Stimulated activated CD4-positive, alpha-beta T cell treated with anti-CD3 and anti-CD28 coated beads, Interleukin-1b, Interleukin-23, amount 100 ng/mL, for 48 hours (primary cell): ENCODE data around the gene PCDHB14.
"Not testable (repeated sequence)": the region's sequence is repeated elsewhere in the genome, so short reads cannot be mapped to it uniquely, and the experiment has no call there.

Source experiments
- DNase-seq: peaks from one replicate; pipeline ENCODE4 v3.0.0-alpha.2; 2020

The PCDHB14 gene

DNA sequence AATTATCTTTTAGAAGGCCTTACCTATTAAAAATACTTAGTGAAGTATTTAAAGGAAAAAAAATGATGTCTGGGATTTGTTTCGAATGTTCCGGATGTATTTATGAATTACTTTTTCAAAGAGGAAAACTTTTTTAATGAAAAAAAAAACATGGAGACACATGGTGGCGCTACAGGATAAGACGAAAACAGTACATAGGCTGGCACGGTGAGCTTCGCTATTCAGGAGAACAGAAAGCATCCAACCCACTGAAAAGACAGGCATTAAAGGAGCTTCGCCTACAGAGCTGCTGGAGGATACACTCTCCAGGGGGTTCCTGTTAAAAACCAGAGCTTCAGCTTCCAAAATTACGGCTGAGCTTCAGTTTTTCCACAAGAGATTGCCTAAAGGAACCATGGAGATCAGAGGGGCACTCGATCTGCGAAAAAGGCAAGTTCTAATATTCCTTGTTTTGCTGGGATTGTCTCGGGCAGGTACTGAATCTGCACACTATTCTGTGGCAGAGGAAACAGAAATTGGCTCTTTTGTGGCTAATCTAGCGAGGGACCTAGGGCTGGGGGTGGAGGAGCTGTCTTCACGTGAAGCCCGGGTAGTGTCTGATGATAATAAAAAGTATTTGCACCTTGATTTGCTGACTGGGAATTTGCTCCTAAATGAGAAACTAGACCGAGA is at the start of gene PCDHB14:
Gene PCDHB14 (plus strand): TSS at position 232 of the 672 bp plus-strand sequence. CDS start 163 bp downstream, at position 395.
- DNase-seq = no peak

DNA sequence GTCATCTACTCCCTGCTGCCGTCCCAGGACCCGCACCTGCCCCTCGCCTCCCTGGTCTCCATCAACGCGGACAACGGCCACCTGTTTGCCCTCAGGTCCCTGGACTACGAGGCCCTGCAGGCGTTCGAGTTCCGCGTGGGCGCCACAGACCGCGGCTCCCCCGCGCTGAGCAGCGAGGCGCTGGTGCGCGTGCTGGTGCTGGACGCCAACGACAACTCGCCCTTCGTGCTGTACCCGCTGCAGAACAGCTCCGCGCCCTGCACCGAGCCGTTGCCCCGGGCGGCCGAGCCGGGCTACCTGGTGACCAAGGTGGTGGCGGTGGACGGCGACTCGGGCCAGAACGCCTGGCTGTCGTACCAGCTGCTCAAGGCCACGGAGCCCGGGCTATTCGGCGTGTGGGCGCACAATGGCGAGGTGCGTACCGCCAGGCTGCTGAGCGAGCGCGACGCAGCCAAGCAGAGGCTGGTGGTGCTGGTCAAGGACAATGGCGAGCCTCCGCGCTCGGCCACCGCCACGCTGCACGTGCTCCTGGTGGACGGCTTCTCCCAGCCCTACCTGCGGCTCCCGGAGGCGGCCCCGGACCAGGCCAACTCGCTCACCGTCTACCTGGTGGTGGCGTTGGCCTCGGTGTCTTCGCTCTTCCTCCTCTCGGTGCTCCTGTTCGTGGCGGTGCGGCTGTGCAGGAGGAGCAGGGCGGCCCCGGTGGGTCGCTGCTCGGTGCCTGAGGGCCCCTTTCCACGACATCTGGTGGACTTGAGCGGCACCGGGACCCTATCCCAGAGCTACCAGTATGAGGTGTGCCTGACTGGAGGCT is 48.6 kb upstream of the PCDHB14 start:
- DNase-seq = not testable (repeated sequence)

DNA sequence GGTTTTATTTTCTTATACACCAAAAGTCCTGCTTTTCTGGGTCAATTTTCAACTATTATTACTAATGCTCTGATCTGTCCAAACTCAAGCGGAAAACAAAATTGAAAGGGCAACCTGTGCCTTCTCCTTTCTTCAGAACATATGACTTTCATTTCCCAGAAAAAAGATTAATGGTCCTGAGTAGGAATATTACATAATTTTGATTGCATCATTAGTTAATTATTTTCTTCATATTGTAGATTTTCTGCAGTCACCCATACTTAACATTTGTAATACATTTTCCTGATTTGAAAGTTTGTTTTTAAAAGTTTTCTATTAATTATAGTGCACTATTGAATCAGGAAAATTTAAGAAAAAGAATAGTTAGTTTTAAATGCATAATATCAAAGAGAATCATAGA is 47.2 kb upstream of the PCDHB14 start:
- DNase-seq = no peak

DNA sequence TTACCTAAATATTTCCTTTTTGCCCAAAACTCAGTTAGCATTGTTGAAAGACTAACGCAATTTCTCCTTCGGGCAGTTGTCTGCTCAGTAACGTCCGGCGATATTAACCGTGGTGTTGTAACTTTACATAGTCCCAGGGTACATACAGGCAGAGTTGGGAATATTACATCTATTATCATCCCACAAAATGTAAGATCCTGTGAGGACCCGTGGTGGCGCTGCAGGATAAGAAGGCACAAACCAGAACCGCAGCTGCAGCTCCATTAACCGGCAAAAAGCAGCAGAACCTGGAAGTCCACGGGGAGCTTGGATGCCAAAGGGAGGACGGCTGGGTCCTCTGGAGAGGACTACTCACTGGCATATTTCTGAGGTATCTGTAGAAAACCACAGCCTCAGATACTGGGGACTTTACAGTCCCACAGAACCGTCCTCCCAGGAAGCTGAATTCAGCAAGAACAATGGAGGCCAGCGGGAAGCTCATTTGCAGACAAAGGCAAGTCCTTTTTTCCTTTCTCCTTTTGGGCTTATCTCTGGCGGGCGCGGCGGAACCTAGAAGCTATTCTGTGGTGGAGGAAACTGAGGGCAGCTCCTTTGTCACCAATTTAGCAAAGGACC is 45.5 kb upstream of the PCDHB14 start, which contains the start of gene PCDHB8:
Gene PCDHB8 (plus strand): TSS at position 214 of the 615 bp plus-strand sequence. CDS start 245 bp downstream, at position 459.
- not testable (repeated sequence) for DNase-seq

DNA sequence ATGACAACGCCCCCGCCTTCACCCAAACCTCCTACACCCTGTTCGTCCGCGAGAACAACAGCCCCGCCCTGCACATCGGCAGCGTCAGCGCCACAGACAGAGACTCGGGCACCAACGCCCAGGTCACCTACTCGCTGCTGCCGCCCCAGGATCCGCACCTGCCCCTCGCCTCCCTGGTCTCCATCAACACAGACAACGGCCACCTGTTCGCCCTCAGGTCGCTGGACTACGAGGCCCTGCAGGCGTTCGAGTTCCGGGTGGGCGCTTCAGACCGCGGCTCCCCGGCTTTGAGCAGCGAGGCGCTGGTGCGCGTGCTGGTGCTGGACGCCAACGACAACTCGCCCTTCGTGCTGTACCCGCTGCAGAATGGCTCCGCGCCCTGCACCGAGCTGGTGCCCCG is 43.8 kb upstream of the PCDHB14 start:
- not testable (repeated sequence) for DNase-seq

DNA sequence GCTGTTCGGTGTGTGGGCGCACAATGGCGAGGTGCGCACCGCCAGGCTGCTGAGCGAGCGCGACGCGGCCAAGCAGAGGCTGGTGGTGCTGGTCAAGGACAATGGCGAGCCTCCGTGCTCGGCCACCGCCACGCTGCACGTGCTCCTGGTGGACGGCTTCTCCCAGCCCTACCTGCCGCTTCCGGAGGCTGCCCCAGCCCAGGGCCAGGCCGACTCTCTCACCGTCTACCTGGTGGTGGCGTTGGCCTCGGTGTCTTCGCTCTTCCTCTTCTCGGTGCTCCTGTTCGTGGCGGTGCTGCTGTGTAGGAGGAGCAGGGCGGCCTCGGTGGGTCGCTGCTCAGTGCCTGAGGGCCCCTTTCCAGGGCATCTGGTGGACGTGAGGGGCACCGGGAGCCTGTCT is 43.3 kb upstream of the PCDHB14 start:
- not testable (repeated sequence) for DNase-seq

DNA sequence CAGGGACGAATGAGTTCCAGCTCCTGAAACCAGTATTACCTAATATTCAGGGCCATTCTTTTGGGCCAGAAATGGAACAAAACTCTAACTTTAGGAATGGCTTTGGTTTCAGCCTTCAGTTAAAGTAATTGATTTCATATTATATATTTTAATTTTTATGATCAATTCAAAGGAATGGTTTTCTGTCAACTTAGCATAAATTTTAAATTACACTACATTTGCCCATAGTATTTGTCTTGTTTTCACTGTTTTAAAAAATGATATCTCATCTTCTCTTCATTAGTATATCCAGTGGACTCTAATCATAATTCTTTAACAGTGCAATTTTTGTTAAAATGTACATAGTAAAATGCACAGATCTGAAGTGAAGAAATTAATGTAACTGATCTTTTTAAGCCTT is 42.8 kb upstream of the PCDHB14 start:
- no peak for DNase-seq

DNA sequence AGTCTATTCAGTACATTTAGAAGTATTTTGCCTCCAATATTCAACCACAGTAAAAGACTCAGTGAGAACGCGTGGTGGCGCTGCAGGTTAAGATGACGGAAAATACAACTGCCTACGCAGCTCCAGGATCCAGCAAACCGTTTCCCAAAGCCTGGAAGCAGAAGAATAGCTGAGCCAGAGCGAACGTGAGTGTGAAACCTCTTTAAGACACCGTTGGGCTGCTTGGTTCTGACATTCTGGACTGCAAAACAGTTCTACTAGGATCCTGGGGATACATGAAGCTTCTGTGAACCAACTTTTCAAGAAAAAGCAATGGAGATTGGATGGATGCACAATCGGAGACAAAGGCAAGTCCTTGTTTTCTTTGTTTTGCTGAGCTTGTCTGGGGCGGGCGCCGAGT is 40.9 kb upstream of the PCDHB14 start, which contains the start of gene PCDHB16:
Gene PCDHB16 (plus strand): TSS at position 140 of the 400 bp plus-strand sequence. CDS start 173 bp downstream, at position 313.
- no peak for DNase-seq

DNA sequence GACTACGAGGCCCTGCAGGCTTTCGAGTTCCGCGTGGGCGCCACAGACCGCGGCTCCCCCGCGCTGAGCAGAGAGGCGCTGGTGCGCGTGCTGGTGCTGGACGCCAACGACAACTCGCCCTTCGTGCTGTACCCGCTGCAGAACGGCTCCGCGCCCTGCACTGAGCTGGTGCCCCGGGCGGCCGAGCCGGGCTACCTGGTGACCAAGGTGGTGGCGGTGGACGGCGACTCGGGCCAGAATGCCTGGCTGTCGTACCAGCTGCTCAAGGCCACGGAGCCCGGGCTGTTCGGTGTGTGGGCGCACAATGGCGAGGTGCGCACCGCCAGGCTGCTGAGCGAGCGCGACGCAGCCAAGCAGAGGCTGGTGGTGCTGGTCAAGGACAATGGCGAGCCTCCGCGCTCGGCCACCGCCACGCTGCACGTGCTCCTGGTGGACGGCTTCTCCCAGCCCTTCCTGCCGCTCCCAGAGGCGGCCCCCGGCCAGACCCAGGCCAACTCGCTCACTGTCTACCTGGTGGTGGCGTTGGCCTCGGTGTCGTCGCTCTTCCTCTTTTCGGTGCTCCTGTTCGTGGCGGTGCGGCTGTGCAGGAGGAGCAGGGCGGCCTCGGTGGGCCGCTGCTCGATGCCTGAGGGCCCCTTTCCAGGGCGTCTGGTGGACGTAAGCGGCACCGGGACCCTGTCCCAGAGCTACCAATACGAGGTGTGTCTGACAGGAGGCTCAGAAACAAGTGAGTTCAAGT is 38.9 kb upstream of the PCDHB14 start:
- not testable (repeated sequence) for DNase-seq

DNA sequence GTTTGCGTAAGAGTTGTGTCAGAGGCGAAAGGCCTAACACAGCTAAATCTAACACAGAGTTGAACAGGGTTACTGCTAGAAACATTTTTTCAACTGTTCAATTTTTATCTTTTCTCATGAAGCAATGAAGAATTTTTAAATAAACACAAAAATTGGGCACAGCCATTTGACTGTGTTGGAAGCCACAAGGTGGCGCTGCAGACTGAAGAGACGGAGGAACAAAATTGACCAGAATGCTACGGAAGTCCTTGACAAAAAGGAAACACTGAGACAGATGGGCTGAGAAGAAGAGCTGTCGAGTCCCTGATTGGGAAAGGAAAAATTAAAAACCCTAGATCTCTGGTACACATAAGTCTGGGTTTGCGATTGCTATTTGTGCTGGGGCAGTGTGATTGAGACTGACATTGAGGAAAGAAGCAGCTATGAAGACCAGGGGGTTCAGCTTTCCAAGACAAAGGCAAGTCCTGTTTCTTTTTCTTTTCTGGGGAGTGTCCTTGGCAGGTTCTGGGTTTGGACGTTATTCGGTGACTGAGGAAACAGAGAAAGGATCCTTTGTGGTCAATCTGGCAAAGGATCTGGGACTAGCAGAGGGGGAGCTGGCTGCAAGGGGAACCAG is 36.1 kb upstream of the PCDHB14 start, which contains the start of gene PCDHB9:
Gene PCDHB9 (plus strand): TSS at position 265 of the 616 bp plus-strand sequence. CDS start 158 bp downstream, at position 423.
- no peak for DNase-seq

DNA sequence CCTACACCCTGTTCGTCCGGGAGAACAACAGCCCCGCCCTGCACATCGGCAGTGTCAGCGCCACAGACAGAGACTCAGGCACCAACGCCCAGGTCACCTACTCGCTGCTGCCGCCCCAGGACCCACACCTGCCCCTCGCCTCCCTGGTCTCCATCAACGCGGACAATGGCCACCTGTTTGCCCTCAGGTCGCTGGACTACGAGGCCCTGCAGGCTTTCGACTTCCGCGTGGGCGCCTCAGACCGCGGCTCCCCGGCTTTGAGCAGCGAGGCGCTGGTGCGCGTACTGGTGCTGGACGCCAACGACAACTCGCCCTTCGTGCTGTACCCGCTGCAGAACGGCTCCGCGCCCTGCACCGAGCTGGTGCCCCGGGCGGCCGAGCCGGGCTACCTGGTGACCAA is 34.5 kb upstream of the PCDHB14 start:
- not testable (repeated sequence) for DNase-seq

DNA sequence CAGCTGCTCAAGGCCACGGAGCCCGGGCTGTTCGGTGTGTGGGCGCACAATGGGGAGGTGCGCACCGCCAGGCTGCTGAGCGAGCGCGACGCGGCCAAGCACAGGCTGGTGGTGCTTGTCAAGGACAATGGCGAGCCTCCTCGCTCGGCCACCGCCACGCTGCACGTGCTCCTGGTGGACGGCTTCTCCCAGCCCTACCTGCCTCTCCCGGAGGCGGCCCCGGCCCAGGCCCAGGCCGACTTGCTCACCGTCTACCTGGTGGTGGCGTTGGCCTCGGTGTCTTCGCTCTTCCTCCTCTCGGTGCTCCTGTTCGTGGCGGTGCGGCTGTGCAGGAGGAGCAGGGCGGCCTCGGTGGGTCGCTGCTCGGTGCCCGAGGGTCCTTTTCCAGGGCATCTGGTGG is 34.0 kb upstream of the PCDHB14 start:
- not testable (repeated sequence) for DNase-seq

DNA sequence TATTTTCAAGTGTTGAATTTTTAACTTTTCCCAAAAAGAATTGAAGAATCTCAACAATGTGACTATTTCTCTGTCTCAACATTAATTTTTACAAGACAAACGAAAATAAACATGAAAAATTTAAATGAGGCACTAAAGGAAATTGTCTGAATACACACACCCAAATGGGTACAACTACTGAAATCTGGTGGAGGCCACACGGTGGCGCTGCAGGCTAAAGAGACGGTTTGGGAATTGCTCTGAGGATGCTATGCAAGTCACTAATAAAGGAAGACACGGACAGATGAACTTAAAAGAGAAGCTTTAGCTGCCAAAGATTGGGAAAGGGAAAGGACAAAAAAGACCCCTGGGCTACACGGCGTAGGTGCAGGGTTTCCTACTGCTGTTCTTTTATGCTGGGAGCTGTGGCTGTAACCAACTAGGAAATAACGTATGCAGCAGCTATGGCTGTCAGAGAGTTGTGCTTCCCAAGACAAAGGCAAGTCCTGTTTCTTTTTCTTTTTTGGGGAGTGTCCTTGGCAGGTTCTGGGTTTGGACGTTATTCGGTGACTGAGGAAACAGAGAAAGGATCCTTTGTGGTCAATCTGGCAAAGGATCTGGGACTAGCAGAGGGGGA is 30.9 kb upstream of the PCDHB14 start, which contains the start of gene PCDHB10:
Gene PCDHB10 (plus strand): TSS at position 244 of the 616 bp plus-strand sequence. CDS start 200 bp downstream, at position 444.
- peak; percentile 17 for DNase-seq

DNA sequence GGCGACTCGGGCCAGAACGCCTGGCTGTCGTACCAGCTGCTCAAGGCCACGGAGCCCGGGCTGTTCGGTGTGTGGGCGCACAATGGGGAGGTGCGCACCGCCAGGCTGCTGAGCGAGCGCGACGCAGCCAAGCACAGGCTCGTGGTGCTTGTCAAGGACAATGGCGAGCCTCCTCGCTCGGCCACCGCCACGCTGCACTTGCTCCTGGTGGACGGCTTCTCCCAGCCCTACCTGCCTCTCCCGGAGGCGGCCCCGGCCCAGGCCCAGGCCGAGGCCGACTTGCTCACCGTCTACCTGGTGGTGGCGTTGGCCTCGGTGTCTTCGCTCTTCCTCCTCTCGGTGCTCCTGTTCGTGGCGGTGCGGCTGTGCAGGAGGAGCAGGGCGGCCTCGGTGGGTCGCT is 28.8 kb upstream of the PCDHB14 start:
- DNase-seq = not testable (repeated sequence)

DNA sequence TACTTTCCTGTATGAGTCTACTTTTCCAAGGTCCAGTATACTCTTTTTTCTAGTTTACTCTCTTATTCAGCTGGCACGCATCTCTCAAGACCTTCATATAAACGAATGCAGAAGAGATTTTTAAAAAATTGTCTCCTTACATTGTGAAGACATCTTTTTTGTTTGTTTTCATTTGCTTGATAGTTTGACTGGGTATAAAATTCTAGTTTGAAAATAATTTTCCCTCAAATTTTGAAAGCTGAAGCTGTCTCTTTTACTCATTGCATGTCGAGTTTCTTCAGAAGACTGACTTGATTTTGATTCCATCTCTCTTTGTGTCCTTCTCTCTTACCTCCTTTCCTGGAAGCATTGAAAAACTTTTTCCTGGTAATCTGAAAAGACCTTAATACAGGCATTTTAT is 26.8 kb upstream of the PCDHB14 start:
- DNase-seq = no peak

DNA sequence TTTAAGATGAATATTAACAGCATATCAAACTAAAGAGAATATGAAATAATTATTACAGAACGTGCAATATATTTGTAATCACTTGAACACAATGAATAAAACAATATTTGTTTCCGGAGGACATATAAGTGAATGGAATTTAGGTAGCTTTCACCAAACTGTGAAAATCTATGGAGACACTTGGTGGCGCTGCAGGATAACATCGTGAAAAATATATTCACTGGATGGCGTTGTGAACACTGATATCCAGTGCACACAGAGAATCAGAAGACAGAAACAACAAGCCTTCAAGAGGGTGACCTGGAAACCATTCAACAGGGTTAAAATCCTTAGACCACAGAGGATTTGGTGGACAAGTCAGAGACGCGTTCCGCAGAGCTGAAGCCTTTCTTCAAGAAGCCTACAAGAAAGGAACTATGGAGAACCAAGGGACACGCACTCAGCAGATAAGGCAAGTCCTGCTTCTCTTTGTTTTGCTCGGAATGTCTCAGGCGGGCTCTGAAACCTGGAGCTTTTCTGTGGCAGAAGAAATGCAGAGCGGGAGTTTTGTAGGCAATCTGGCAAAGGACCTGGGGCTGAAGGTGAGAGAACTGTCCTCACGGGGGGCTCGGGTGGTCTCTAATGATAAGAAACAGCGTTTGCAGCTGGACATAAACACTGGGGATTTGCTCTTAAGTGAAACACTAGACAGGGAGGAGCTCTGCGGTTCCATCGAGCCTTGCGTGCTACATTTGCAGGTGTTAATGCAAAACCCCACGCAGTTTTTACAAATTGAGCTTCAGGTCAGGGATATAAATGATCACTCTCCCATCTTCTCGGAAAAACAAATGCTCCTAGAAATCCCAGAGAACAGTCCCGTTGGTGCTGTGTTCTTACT is 23.5 kb upstream of the PCDHB14 start, which contains the start of gene PCDHB11:
Gene PCDHB11 (plus strand): TSS at position 269 of the 877 bp plus-strand sequence. CDS start 148 bp downstream, at position 417.
- no peak for DNase-seq

DNA sequence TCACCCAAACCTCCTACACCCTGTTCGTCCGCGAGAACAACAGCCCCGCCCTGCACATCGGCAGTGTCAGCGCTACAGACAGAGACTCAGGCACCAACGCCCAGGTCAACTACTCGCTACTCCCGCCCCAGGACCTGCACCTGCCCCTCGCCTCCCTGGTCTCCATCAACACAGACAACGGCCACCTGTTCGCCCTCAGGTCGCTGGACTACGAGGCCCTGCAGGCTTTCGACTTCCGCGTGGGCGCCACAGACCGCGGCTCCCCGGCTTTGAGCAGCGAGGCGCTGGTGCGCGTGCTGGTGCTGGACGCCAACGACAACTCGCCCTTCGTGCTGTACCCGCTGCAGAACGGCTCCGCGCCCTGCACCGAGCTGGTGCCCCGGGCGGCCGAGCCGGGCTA is 22.0 kb upstream of the PCDHB14 start:
- not testable (repeated sequence) for DNase-seq

DNA sequence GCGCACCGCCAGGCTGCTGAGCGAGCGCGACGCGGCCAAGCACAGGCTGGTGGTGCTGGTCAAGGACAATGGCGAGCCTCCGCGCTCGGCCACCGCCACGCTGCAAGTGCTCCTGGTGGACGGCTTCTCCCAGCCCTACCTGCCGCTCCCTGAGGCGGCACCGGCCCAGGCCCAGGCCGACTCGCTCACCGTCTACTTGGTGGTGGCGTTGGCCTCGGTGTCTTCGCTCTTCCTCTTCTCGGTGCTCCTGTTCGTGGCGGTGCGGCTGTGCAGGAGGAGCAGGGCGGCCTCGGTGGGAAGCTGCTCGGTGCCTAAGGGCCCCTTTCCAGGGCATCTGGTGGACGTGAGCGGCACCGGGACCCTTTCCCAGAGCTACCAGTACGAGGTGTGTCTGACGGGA is 21.5 kb upstream of the PCDHB14 start:
- DNase-seq = not testable (repeated sequence)

DNA sequence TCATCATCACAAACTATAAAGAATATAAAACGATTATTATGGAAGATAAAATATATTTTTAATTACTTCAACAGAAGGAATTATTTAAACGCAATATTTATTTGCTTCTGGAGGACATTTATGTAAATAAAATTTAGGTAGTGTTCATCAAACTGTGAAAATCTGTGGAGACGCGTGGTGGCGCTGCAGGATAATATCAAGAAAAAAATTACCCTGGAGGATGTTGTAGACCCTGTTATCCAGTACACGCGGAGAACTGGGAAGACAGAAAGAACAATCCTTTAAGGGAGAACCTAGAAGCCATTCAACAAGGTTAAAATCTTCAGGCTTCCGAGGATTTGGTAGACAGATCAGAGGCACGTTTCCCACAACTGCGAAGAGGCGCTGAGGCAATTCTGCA is 14.7 kb upstream of the PCDHB14 start, which contains the start of gene PCDHB12:
Gene PCDHB12 (plus strand): TSS at position 242 of the 400 bp plus-strand sequence. CDS start 189 bp downstream, outside the sequence.
- DNase-seq = no peak

DNA sequence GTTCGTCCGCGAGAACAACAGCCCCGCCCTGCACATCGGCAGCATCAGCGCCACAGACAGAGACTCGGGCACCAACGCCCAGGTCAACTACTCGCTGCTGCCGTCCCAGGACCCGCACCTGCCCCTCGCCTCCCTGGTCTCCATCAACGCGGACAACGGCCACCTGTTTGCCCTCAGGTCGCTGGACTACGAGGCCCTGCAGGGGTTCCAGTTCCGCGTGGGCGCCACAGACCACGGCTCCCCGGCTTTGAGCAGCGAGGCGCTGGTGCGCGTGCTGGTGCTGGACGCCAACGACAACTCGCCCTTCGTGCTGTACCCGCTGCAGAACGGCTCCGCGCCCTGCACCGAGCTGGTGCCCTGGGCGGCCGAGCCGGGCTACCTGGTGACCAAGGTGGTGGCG is 12.9 kb upstream of the PCDHB14 start:
- not testable (repeated sequence) for DNase-seq
